ENCODE measurements around the gene TEDDM1. TPM values are rescaled to one million over a fixed set of nuclear protein-coding genes. Genes with fewer than 3 reads are reported as not detected.

The TEDDM1 gene
- total RNA-seq, 2 donors from 2014 or later: not detected

DNA sequence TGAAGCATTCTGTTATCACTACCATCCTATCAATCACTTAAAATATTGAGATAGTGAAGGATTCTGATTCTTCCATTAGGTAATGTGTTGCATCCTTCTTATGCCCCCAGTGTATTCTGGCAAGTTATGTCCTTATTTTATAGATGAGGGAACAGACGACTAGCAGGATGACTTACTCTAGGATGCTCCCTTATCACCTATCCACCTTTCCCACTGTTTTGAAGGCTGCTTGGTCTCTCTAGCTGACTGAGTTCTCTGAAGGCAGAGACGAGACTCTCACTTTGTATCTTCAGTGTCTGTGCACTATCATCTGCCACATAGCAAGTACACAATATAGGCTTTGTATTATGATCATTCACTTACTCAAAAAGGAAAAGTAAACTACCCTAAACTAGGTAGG, 12.9 kb downstream of the TEDDM1 start:
- H3K27ac ChIP-seq: peak overlapping the region; percentile 98 to 99
- DNase-seq (ENCODE audit: low spot score): no peak
- H3K4me3 ChIP-seq: peak overlapping the region in 1 of 2 donors; percentile 87
- TF ChIP-seq, protein P1, sequence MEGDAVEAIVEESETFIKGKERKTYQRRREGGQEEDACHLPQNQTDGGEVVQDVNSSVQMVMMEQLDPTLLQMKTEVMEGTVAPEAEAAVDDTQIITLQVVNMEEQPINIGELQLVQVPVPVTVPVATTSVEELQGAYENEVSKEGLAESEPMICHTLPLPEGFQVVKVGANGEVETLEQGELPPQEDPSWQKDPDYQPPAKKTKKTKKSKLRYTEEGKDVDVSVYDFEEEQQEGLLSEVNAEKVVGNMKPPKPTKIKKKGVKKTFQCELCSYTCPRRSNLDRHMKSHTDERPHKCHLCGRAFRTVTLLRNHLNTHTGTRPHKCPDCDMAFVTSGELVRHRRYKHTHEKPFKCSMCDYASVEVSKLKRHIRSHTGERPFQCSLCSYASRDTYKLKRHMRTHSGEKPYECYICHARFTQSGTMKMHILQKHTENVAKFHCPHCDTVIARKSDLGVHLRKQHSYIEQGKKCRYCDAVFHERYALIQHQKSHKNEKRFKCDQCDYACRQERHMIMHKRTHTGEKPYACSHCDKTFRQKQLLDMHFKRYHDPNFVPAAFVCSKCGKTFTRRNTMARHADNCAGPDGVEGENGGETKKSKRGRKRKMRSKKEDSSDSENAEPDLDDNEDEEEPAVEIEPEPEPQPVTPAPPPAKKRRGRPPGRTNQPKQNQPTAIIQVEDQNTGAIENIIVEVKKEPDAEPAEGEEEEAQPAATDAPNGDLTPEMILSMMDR (IDR thresholded peaks at IDR 0.05): no peak
- H3K4me1 ChIP-seq: peaks cover 2 to 44% of the 10 kb centered on the region in 2 donors
- H3K9me3 ChIP-seq: no peaks in the 10 kb centered on the region
- peaks cover 62% of the 10 kb centered on the region for H3K36me3 ChIP-seq
- no peaks in the 10 kb centered on the region for H3K27me3 ChIP-seq

DNA sequence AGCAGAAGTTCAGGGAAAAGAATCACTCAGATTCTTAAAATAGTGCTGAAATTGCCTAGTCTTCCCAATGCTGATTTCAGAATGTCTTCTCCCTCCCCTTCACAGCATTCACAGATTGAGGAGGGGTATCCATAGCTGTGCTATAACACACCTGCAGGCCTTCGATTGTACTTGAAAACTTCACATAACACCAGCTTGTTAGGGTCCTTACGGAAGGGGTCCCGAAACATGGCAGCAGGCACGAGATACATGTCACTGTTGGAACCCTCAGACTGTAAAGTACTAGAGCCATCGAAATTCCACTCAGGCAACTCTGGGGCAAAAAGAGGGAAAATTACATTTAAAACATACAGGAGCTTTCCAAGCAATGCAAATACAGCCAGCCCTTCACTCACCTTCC, 13.5 kb downstream of the TEDDM1 start:
- Histone ChIP-seq H3K27me3 (no peaks in the 10 kb centered on the region), H3K9me3 (no peaks in the 10 kb centered on the region), H3K4me1 (peaks cover 2 to 39% of the 10 kb centered on the region in 2 donors), H3K4me3 (no peak overlapping the region), H3K36me3 (peaks cover 68% of the 10 kb centered on the region), H3K27ac (peak overlapping the region in 1 of 2 donors; percentile 37)
- DNase-seq (ENCODE audit: low spot score): no peak
- TF ChIP-seq, protein P1 (IDR thresholded peaks at IDR 0.05): no peak

DNA sequence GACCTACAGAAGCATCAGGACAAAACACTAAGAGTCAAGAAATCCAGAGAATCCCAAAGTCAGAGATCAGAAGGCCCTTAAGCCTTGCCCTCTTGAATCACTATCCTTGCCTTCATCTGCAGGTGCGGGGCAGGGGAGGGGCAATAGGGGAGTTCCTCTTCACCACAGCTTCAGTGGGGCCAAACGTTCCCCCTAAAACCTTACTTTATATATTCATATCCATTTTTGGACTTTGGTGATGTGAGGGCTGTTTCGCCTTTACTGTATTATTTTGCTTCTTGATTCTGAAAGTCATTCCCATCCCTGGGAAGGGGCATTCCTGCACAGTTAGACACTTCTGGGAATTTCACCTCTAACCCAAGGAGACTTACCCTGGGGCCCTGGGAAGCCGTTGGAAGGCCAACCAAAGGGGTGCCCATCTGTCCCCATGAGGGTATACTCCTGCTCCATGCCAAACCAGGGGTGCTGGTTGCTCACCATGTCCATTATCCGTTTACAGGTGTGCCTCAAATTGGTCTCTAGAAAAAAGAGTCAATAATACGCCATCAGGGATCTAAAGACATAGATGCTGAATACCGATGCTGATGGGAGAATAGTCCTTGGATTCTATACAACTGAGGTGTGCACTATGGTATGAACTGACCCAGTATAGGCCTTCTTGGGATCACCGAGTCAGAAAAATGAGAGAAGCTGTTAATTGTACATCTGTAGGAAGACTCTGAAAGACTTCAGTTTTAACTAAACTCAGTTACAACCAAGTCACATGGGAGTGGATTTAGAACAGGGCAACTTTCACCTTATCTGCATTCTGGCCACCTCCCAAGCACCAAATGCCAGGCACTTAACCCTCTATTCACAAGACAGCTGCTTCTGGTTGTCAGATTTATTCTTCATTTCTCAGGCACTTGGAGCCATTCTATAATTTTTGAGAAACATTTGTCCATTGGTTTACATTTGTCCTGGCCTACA, 14.3 kb downstream of the TEDDM1 start:
- Histone ChIP-seq H3K27ac (peak overlapping the region in 1 of 2 donors; percentile 37), H3K36me3 (peaks cover 74% of the 10 kb centered on the region), H3K4me1 (peaks cover 2 to 39% of the 10 kb centered on the region in 2 donors)

DNA sequence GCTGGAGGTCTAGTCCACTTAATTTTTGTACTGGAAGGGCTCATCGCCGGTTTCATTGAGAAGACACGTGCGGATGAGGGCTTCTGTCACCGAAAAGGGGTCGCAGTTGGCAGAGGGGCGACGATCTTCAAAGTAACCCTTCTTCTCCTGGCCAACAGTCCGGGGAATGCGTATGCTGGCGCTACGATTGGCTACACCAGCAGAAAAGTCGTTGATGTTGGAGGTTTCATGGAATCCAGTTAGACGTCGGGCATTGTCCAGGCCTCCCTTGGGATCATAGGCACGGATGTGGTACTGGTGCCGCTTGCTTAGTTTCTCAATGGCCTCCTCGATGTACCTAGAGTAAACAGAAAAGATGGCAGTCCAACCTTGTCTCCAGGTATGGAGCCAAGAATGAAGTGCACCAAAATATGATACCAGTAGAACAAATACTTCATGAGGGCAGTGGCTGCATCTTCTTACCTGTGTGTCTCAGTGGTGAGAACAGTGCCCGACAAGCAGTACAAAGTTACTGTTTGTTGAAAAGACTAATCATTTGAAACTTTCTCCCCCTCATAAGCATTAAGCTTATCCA, 16.0 kb downstream of the TEDDM1 start:
- no peaks in the 10 kb centered on the region for H3K9me3 ChIP-seq
- no peaks in the 10 kb centered on the region for H3K27me3 ChIP-seq
- peaks cover 2 to 39% of the 10 kb centered on the region in 2 donors for H3K4me1 ChIP-seq
- no peak for DNase-seq (ENCODE audit: low spot score)
- TF ChIP-seq, protein P1 (IDR thresholded peaks at IDR 0.05): no peak
- no peak overlapping the region for H3K4me3 ChIP-seq
- H3K27ac ChIP-seq: no peak overlapping the region
- peaks cover 74% of the 10 kb centered on the region for H3K36me3 ChIP-seq

More for the DNA sequence above, 14.3 kb downstream of the TEDDM1 start:
- TF ChIP-seq, protein P1 (IDR thresholded peaks at IDR 0.05): no peak
- Histone ChIP-seq H3K9me3 (no peaks in the 10 kb centered on the region), H3K4me3 (no peak overlapping the region), H3K27me3 (no peaks in the 10 kb centered on the region)
- no peak for DNase-seq (ENCODE audit: low spot score)

DNA sequence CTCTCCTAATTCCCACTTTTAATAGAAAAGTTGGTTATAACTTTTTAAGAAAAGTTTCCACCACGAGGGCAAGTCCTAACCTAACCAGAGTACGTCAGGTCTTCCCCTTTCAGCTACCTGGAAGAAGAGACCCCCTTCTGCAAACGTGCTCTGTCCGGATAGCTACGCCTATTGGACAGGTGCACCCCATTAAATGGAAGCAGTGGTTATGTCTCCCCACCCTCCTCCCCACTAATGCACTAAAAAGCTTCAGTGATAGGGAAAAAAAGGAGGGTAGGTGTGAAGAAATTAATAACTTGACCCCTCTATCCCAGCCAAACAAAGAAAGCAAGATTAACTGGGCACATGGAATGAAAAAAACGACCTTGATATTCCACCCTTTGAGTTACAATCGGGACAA, 16.5 kb downstream of the TEDDM1 start:
- Histone ChIP-seq H3K4me3 (no peak overlapping the region), H3K27ac (no peak overlapping the region), H3K36me3 (peaks cover 74% of the 10 kb centered on the region), H3K9me3 (no peaks in the 10 kb centered on the region), H3K4me1 (peaks cover 2 to 36% of the 10 kb centered on the region in 2 donors), H3K27me3 (no peaks in the 10 kb centered on the region)
- TF ChIP-seq, protein P1 (IDR thresholded peaks at IDR 0.05): no peak
- DNase-seq (ENCODE audit: low spot score): no peak

Data from right atrium auricular region (tissue), 2 donors.